ENCODE results near the gene GABPB2. TPM values are rescaled to one million over a fixed set of nuclear protein-coding genes. Genes with fewer than 3 reads are reported as not detected.

Gene GABPB2
- total and polyA plus RNA-seq, 2 of the 13 experiments (the other 11 are each of a cell fraction or from before 2014, with no cell fraction given) = 0.09 TPM; not detected in 1

DNA sequence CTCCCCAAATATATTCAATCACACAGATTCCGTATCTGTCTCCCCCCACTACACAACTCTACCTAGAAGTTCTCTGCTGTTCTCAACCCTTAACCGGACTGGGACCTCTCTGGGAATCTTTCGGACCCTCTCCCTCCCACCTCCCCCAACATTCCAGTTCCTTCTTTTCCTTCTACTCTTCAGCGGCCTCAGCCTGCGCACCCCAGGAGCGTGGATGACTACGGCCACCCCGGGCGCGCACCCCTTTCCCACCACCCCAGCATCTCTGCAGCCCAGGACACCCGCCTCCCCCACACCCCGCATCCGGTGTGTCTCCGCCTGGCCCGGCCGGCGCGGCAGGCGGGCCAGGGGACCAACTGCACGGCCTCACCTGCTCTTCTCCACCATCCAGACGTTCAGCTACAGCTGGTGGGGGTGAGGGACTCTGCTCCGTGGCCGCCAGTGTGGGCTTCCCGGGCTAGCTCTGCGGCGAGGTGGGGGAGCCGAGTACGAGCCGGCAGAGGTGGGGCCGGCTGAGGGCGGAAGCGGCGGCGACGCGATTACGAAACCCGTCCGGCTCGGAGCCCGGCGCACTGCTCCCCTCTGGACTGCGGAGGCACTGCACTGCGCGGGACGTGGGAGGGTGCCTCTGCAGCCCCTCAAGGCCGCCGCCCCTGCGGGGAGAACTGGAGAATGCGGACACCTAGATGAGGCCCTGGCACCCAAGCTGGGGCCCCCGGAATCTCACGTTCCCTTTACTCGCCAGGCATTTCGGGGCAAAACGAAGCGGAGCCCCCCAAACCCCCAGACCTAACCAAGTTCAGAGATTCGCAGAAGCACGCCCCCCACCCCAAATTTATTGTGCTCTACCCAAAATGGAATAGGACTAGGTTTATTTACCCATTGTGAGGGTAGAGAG lies 11.2 kb upstream of the GABPB2 start, which contains the start of gene CDC42SE1 (continued):
- TF ChIP-seq ELK4 (CRISPR knock-in tag; IDR thresholded peaks at IDR 0.05; ENCODE audit: borderline replicate concordance) = no peak
- TF ChIP-seq, protein P1, sequence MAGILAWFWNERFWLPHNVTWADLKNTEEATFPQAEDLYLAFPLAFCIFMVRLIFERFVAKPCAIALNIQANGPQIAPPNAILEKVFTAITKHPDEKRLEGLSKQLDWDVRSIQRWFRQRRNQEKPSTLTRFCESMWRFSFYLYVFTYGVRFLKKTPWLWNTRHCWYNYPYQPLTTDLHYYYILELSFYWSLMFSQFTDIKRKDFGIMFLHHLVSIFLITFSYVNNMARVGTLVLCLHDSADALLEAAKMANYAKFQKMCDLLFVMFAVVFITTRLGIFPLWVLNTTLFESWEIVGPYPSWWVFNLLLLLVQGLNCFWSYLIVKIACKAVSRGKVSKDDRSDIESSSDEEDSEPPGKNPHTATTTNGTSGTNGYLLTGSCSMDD (CRISPR knock-in tag; IDR thresholded peaks at IDR 0.05) = no peak
- TF ChIP-seq HHEX (CRISPR knock-in tag; IDR thresholded peaks at IDR 0.05) = no peak
- peak; percentile 71 for TF ChIP-seq SPEN (CRISPR knock-in tag; IDR thresholded peaks at IDR 0.05; ENCODE audit: low read depth)
- no peak; the same call in 1 of the 2 replicates for TF ChIP-seq NR2F2 (IDR thresholded peaks at IDR 0.05; ENCODE audit: borderline replicate concordance, low read depth)
- peak; percentile 34 for TF ChIP-seq STAG1 (CRISPR knock-in tag; IDR thresholded peaks at IDR 0.05)
- TF ChIP-seq, protein P2, sequence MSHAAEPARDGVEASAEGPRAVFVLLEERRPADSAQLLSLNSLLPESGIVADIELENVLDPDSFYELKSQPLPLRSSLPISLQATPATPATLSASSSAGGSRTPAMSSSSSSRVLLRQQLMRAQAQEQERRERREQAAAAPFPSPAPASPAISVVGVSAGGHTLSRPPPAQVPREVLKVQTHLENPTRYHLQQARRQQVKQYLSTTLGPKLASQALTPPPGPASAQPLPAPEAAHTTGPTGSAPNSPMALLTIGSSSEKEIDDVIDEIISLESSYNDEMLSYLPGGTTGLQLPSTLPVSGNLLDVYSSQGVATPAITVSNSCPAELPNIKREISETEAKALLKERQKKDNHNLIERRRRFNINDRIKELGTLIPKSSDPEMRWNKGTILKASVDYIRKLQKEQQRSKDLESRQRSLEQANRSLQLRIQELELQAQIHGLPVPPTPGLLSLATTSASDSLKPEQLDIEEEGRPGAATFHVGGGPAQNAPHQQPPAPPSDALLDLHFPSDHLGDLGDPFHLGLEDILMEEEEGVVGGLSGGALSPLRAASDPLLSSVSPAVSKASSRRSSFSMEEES (CRISPR knock-in tag; IDR thresholded peaks at IDR 0.05) = peak; percentile 42; the same call in 1 of the 2 replicates
- no peak for TF ChIP-seq CAMTA2 (CRISPR knock-in tag; IDR thresholded peaks at IDR 0.05; ENCODE audit: borderline replicate concordance)
- TF ChIP-seq ZSCAN25 (CRISPR knock-in tag; IDR thresholded peaks at IDR 0.05) = peak; percentile 91
- peak; percentile 51; the same call in 1 of the 2 replicates for TF ChIP-seq POGK (CRISPR knock-in tag; conservative IDR thresholded peaks at IDR 0.05)
- no peak for TF ChIP-seq RFX1 (IDR thresholded peaks at IDR 0.05)
- TF ChIP-seq LBX2 (CRISPR knock-in tag; IDR thresholded peaks at IDR 0.05; ENCODE audit: borderline replicate concordance) = peak; percentile 77; the same call in 1 of the 2 replicates
- TF ChIP-seq FOXA3 (CRISPR knock-in tag; IDR thresholded peaks at IDR 0.05) = peak; percentile 51
- no peak for TF ChIP-seq GPN1 (CRISPR knock-in tag; IDR thresholded peaks at IDR 0.05; ENCODE audit: borderline replicate concordance)
- TF ChIP-seq ZNF333 (CRISPR knock-in tag; IDR thresholded peaks at IDR 0.05; ENCODE audit: borderline replicate concordance) = no peak
- no peak for TF ChIP-seq ZNF75D (CRISPR knock-in tag; IDR thresholded peaks at IDR 0.05; ENCODE audit: borderline replicate concordance)
- no peak for TF ChIP-seq CREB3 (CRISPR knock-in tag; IDR thresholded peaks at IDR 0.05)
- TF ChIP-seq SUZ12 (IDR thresholded peaks at IDR 0.05; ENCODE audit: low read depth, low read length) = no peak
- TF ChIP-seq ZNF737 (CRISPR knock-in tag; IDR thresholded peaks at IDR 0.05; ENCODE audit: borderline replicate concordance) = no peak
- peak; percentile 51 for TF ChIP-seq KMT2A (CRISPR knock-in tag; IDR thresholded peaks at IDR 0.05)
